HCT116 (cell line): ENCODE measurements around the gene KCNC2. TPM values are rescaled to one million over a fixed set of nuclear protein-coding genes. Genes with fewer than 3 reads are reported as not detected.

Experiments used
- ATAC-seq: fragments of 200-7000 bp; cut with Tn5 transposase; 2 replicates; pipeline ENCODE4 v1.9.1; 2020; ENCODE audit warnings: mild to moderate bottlenecking, moderate library complexity
- BruUV-seq: library from RNA; stranded (reverse); fragments of 400-500 nt; replicated peaks from 2 replicates; lab custom pipeline; 2021; lab: Mats Ljungman, UMichigan
- CTCF ChIA-PET: fragments of 300-600 bp; sonication (Branson Sonifier 250); formaldehyde crosslinking; loops from one replicate; lab custom pipeline; 2021; ENCODE audit warnings: antibody characterized with exemption; lab: Charles Lee
- POLR2A ChIA-PET: fragments of 300-600, 350-600 bp; sonication (Branson Sonifier 250); formaldehyde crosslinking; loops from one replicate; lab custom pipeline; 2021; ENCODE audit warnings: antibody characterized with exemption; lab: Charles Lee
- RAD21 ChIA-PET, 2 experiments: fragments of 300-600 bp; sonication (Branson Sonifier 250); formaldehyde crosslinking; loops; one replicate each; lab custom pipeline; 2023; ENCODE audit warnings: low total read pairs in 2 of 2; ENCODE audit not compliant: uncharacterized antibody in 2 of 2, unreplicated experiment in 2 of 2, low non-redundant PET in 1 of 2; lab: Charles Lee
- DNase-seq: peaks from one replicate; pipeline ENCODE4 v3.0.0-alpha.2; 2010; ENCODE audit warnings: low read depth, low spot score
- H2AFZ ChIP-seq: fragments of 200-600 bp; shearing (Covaris generic), sonication (generic); 2 replicates; pipeline ENCODE4 v1.6.1; 2017; ENCODE audit warnings: low read depth, mixed run types, mixed read lengths, antibody characterized with exemption, low read length; ENCODE audit not compliant: poor library complexity, severe bottlenecking
- H3K27ac ChIP-seq: 2 replicates; pipeline ENCODE4 v1.5.1; 2012; ENCODE audit warnings: low read depth, low read length
- H3K27me3 ChIP-seq: fragments of 200-600 bp; sonication (generic); 2 replicates; pipeline ENCODE4 v1.6.1; 2016; ENCODE audit warnings: mixed run types, low read length, mixed read lengths; ENCODE audit not compliant: insufficient read depth
- H3K36me3 ChIP-seq, 2 experiments: fragments of 200-500 bp in 1 of 2; fragments of 200-600 bp in 1 of 2; sonication (Bioruptor generic) in 1 of 2; sonication (generic) in 1 of 2; 2 replicates each; pipeline versions ENCODE4 v1.5.1 to v1.6.1; 2014 to 2016; ENCODE audit warnings: low read length in 2 of 2, inconsistent platforms in 1 of 2, mixed read lengths in 1 of 2, mixed run types in 1 of 2; ENCODE audit not compliant: insufficient read depth in 2 of 2, control insufficient read depth in 1 of 2
- H3K4me1 ChIP-seq, 2 experiments: fragments of 200-600 bp in 1 of 2; sonication (generic) in 1 of 2; 2 replicates each; pipeline versions ENCODE4 v1.5.1 to v1.6.1; 2012 to 2017; ENCODE audit warnings: low read length in 2 of 2, inconsistent platforms in 1 of 2, mild to moderate bottlenecking in 1 of 2, mixed read lengths in 1 of 2, mixed run types in 1 of 2, moderate library complexity in 1 of 2; ENCODE audit not compliant: insufficient read depth in 2 of 2, control insufficient read depth in 1 of 2
- H3K4me2 ChIP-seq: fragments of 200-600 bp; sonication (generic); 2 replicates; pipeline ENCODE4 v1.6.1; 2017; ENCODE audit warnings: mixed run types, low read length, mixed read lengths
- H3K4me3 ChIP-seq, 2 experiments: fragments of 200-600 bp in 1 of 2; sonication (generic) in 1 of 2; replicated peaks in 1 of 2; 2 replicates each; pipeline ENCODE4 v1.5.1; 2011 to 2016; ENCODE audit warnings: low read length in 2 of 2, control low read depth in 1 of 2, low read depth in 1 of 2, mild to moderate bottlenecking in 1 of 2, mixed read lengths in 1 of 2, mixed run types in 1 of 2
- H3K79me2 ChIP-seq: fragments of 200-600 bp; sonication (generic); 2 replicates; pipeline ENCODE4 v1.6.1; 2017; ENCODE audit warnings: mild to moderate bottlenecking, mixed run types, low read length, moderate library complexity, mixed read lengths; ENCODE audit not compliant: insufficient read depth
- H3K9ac ChIP-seq: fragments of 200-600 bp; sonication (generic); 2 replicates; pipeline ENCODE4 v1.6.1; 2016; ENCODE audit warnings: low read length, mixed read lengths
- H3K9me2 ChIP-seq: fragments of 200-600 bp; sonication (generic), shearing (Covaris generic); 2 replicates; pipeline ENCODE4 v1.6.1; 2017; ENCODE audit warnings: mixed run types, mild to moderate bottlenecking, moderate library complexity; ENCODE audit not compliant: insufficient read depth
- H3K9me3 ChIP-seq, 2 experiments: fragments of 200-500 bp in 1 of 2; fragments of 200-600 bp in 1 of 2; sonication (Bioruptor generic) in 1 of 2; sonication (generic) in 1 of 2; 2 replicates each; pipeline ENCODE4 v1.6.1; 2014 to 2017; ENCODE audit warnings: low read length in 2 of 2, mixed read lengths in 2 of 2, inconsistent platforms in 1 of 2, low read depth in 1 of 2, mild to moderate bottlenecking in 1 of 2, mixed run types in 1 of 2, moderate library complexity in 1 of 2; ENCODE audit not compliant: control insufficient read depth in 1 of 2, insufficient read depth in 1 of 2
- H4K20me1 ChIP-seq: fragments of 200-600 bp; sonication (generic), shearing (Covaris generic); 2 replicates; pipeline ENCODE4 v1.6.1; 2017; ENCODE audit warnings: mixed run types, mild to moderate bottlenecking, moderate library complexity; ENCODE audit not compliant: insufficient read depth
- CBX3 ChIP-seq: IDR thresholded peaks from 2 replicates; pipeline ENCODE4 v1.6.1; 2012; ENCODE audit warnings: low read depth
- ELF1 ChIP-seq: IDR thresholded peaks from 2 replicates; pipeline ENCODE4 v1.6.1; 2012; ENCODE audit warnings: low read depth, borderline replicate concordance
- EZH2 ChIP-seq: fragments of 200-600 bp; sonication (generic); IDR thresholded peaks from 2 replicates; pipeline ENCODE4 v1.6.1; 2017; ENCODE audit warnings: antibody characterized with exemption, mixed run types
- EZH2phosphoT487 ChIP-seq: fragments of 200-600 bp; IDR thresholded peaks from 2 replicates; pipeline ENCODE4 v1.6.1; 2018; ENCODE audit warnings: antibody characterized with exemption, borderline replicate concordance
- POLR2A ChIP-seq: IDR thresholded peaks from 2 replicates; pipeline ENCODE4 v1.7.0; 2011; ENCODE audit warnings: borderline replicate concordance; ENCODE audit not compliant: insufficient read depth, insufficient read length; ENCODE audit errors: extremely low read depth
- POLR2AphosphoS5 ChIP-seq: IDR thresholded peaks from 2 replicates; pipeline ENCODE4 v1.6.1; 2011; ENCODE audit warnings: mild to moderate bottlenecking, low read depth, low read length, moderate library complexity
- RAD21 ChIP-seq: IDR thresholded peaks from 2 replicates; pipeline ENCODE4 v1.6.1; 2012; ENCODE audit warnings: low read depth, mild to moderate bottlenecking
- TCF7L2 ChIP-seq: IDR thresholded peaks from 2 replicates; pipeline ENCODE4 v1.7.0; 2011; ENCODE audit warnings: borderline replicate concordance, inconsistent platforms; ENCODE audit not compliant: insufficient read depth, insufficient read length; ENCODE audit errors: extremely low read depth
- YY1 ChIP-seq: IDR thresholded peaks from 2 replicates; pipeline ENCODE4 v1.6.1; 2011; ENCODE audit warnings: low read length, low read depth, moderate library complexity, mild to moderate bottlenecking; ENCODE audit not compliant: insufficient replicate concordance; ENCODE audit errors: extremely low read depth
- ZFX ChIP-seq: fragments of 450-650 bp; IDR thresholded peaks from 2 replicates; pipeline ENCODE4 v1.6.1; 2017
- intact Hi-C: fragments of 100-400 bp; cut with micrococcal nuclease; formaldehyde crosslinking; loops from 2 replicates; pipeline ENCODE4 v1.10.0; 2022
- total RNA-seq: library from RNA; stranded (reverse); gene quantifications from one replicate; pipeline ENCODE4 v1.2.1, GENCODE V29; 2021; ENCODE audit not compliant: unreplicated experiment
- TF ChIP-seq, protein P1 (sequence below): IDR thresholded peaks from 2 replicates; pipeline ENCODE4 v1.6.1; 2012
- TF ChIP-seq, protein P2 (sequence below): IDR thresholded peaks from 2 replicates; pipeline ENCODE4 v1.6.1; 2011; ENCODE audit warnings: mild to moderate bottlenecking, low read length, moderate library complexity; ENCODE audit not compliant: insufficient replicate concordance; ENCODE audit errors: extremely low read depth
- TF ChIP-seq, protein P3 (sequence below): IDR thresholded peaks from 2 replicates; pipeline ENCODE4 v1.6.1; 2012; ENCODE audit warnings: low read depth

Gene KCNC2
- total RNA-seq, 1 experiment from 2014 or later: not detected

DNA sequence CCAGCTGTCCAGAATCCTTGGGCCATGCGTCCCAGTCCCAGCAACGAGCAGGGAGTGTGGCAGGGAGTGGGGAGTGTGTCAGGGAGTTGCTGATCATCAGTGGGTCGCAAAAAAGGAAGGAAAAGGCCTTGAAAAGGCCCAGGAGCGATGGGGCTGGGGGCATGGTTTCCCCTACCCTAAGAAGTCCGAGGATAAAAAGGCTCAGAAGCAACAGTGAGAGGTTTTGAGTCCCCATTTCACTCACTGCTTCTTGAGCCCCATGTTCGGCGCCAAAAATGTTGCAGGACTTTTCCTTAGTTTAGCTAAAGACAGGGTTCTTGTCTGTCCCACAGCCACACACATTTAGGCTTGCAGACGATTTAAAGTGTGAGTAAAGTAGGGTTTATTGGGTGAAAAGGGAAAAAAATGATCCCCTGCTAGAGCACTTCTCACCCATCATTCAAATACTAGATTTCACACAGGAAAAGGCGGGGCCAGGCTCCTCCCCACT lies 189.5 kb downstream of the KCNC2 start:
- ChIA-PET RAD21 (no interaction called here), CTCF (no interaction called here), POLR2A (no interaction called here)
- Histone ChIP-seq H3K27me3 (no peaks in the 10 kb centered on the region), H3K9me2 (no peaks in the 10 kb centered on the region), H3K27ac (no peak overlapping the region), H3K9me3 (peaks cover 5 to 12% of the 10 kb centered on the region in 2 experiments; a peak in 1 of 4 replicates), H3K36me3 (no peaks in the 10 kb centered on the region), H3K9ac (no peak overlapping the region), H2AFZ (no peak overlapping the region), H3K4me2 (no peak overlapping the region), H3K79me2 (no peaks in the 10 kb centered on the region), H4K20me1 (no peaks in the 10 kb centered on the region), H3K4me1 (no peaks in the 10 kb centered on the region), H3K4me3 (no peak overlapping the region)
- ATAC-seq: no peak
- intact Hi-C loops: no loop called here
- peak; percentile 10 for DNase-seq
- BruUV-seq: no TSS peak
- TF ChIP-seq ZFX (no peak), CBX3 (0 out of 2 replicates have a peak, but pooled peaks have one; percentile 44)

DNA sequence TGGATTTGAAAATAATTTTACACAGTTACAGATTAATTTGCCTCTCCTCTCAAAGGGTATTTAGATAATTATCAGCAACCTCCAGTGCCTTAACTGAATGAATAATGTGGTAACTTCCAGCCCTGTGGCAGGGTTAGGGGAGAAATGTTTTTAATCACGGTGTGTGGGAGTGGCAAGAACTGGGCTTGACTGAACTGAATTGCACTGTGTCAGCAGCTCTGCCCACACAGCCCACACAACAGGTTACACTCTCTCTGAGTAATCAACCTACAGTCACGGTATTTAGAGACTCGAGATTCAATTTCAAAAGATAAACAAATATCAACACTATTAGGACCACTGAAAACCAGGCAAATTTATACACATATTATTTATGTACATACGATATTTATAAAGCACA lies 198.5 kb downstream of the KCNC2 start:
- H3K79me2 ChIP-seq: no peaks in the 10 kb centered on the region
- DNase-seq: no peak
- intact Hi-C loops: no loop called here
- no peaks in the 10 kb centered on the region for H3K36me3 ChIP-seq
- no peak overlapping the region for H2AFZ ChIP-seq
- ChIA-PET RAD21 (no interaction called here), POLR2A (no interaction called here), CTCF (no interaction called here)
- H3K9me2 ChIP-seq: no peaks in the 10 kb centered on the region
- no TSS peak for BruUV-seq
- H4K20me1 ChIP-seq: no peaks in the 10 kb centered on the region
- H3K9me3 ChIP-seq: no peaks in the 10 kb centered on the region
- no peak overlapping the region for H3K4me3 ChIP-seq
- no peaks in the 10 kb centered on the region for H3K4me1 ChIP-seq
- no peak overlapping the region for H3K9ac ChIP-seq
- no peak overlapping the region for H3K4me2 ChIP-seq
- H3K27ac ChIP-seq: no peak overlapping the region
- no peaks in the 10 kb centered on the region for H3K27me3 ChIP-seq
- no peak for ATAC-seq
- TF ChIP-seq, protein P1, sequence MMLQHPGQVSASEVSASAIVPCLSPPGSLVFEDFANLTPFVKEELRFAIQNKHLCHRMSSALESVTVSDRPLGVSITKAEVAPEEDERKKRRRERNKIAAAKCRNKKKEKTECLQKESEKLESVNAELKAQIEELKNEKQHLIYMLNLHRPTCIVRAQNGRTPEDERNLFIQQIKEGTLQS: no peak
- TF ChIP-seq EZH2 (no peak), CBX3 (no peak), EZH2phosphoT487 (no peak), TCF7L2 (no peak), YY1 (no peak), RAD21 (no peak), POLR2A (no peak), ELF1 (no peak), POLR2AphosphoS5 (no peak)
- TF ChIP-seq, protein P2, sequence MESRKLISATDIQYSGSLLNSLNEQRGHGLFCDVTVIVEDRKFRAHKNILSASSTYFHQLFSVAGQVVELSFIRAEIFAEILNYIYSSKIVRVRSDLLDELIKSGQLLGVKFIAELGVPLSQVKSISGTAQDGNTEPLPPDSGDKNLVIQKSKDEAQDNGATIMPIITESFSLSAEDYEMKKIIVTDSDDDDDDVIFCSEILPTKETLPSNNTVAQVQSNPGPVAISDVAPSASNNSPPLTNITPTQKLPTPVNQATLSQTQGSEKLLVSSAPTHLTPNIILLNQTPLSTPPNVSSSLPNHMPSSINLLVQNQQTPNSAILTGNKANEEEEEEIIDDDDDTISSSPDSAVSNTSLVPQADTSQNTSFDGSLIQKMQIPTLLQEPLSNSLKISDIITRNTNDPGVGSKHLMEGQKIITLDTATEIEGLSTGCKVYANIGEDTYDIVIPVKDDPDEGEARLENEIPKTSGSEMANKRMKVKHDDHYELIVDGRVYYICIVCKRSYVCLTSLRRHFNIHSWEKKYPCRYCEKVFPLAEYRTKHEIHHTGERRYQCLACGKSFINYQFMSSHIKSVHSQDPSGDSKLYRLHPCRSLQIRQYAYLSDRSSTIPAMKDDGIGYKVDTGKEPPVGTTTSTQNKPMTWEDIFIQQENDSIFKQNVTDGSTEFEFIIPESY: no peak
- TF ChIP-seq, protein P3, sequence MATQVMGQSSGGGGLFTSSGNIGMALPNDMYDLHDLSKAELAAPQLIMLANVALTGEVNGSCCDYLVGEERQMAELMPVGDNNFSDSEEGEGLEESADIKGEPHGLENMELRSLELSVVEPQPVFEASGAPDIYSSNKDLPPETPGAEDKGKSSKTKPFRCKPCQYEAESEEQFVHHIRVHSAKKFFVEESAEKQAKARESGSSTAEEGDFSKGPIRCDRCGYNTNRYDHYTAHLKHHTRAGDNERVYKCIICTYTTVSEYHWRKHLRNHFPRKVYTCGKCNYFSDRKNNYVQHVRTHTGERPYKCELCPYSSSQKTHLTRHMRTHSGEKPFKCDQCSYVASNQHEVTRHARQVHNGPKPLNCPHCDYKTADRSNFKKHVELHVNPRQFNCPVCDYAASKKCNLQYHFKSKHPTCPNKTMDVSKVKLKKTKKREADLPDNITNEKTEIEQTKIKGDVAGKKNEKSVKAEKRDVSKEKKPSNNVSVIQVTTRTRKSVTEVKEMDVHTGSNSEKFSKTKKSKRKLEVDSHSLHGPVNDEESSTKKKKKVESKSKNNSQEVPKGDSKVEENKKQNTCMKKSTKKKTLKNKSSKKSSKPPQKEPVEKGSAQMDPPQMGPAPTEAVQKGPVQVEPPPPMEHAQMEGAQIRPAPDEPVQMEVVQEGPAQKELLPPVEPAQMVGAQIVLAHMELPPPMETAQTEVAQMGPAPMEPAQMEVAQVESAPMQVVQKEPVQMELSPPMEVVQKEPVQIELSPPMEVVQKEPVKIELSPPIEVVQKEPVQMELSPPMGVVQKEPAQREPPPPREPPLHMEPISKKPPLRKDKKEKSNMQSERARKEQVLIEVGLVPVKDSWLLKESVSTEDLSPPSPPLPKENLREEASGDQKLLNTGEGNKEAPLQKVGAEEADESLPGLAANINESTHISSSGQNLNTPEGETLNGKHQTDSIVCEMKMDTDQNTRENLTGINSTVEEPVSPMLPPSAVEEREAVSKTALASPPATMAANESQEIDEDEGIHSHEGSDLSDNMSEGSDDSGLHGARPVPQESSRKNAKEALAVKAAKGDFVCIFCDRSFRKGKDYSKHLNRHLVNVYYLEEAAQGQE: no peak
